NCI-H2171 (cell line): ENCODE results near the gene PML.
"Not testable (repeated sequence)": the region's sequence is repeated elsewhere in the genome, so short reads cannot be mapped to it uniquely, and the experiment has no call there.

ENCODE experiments used
- DNase-seq: peaks from one replicate; lab custom pipeline; 2025; lab: John Stamatoyannopoulos, UW

The PML gene

GRCh38 chr15:74040109-74040850, 45.8 kb downstream of the PML start:
- no peak for DNase-seq

- DNase-seq: no peak
These were observed 46.8 kb downstream of the PML start for GRCh38 chr15:74041311-74041756.

- no peak for DNase-seq
These were observed 47.4 kb downstream of the PML start for GRCh38 chr15:74041777-74042435.

- no peak for DNase-seq
These were observed 48.3 kb downstream of the PML start for GRCh38 chr15:74042603-74043424.

GRCh38 chr15:74043425-74044266, 49.1 kb downstream of the PML start:
- DNase-seq: no peak

GRCh38 chr15:74044267-74045110, 50.0 kb downstream of the PML start:
- no peak for DNase-seq

- DNase-seq: no peak
These were observed 50.7 kb downstream of the PML start for GRCh38 chr15:74045184-74045583.

GRCh38 chr15:74045636-74046274, 51.2 kb downstream of the PML start:
- no peak for DNase-seq

- no peak for DNase-seq
These were observed 51.8 kb downstream of the PML start for GRCh38 chr15:74046275-74046674.

GRCh38 chr15:74050127-74050526, 55.6 kb downstream of the PML start:
- peak; percentile 51 for DNase-seq

GRCh38 chr15:74050556-74051234, 56.2 kb downstream of the PML start:
- no peak for DNase-seq

GRCh38 chr15:74052271-74053260, 58.0 kb downstream of the PML start:
- not testable (repeated sequence) for DNase-seq

- no peak for DNase-seq
These were observed 59.0 kb downstream of the PML start for GRCh38 chr15:74053517-74053916.

GRCh38 chr15:74053941-74054529, 59.5 kb downstream of the PML start:
- DNase-seq: peak; percentile 66

- no peak for DNase-seq
These were observed 61.3 kb downstream of the PML start for GRCh38 chr15:74055804-74056203.

- not testable (repeated sequence) for DNase-seq
These were observed 61.8 kb downstream of the PML start for GRCh38 chr15:74056330-74056729.

- DNase-seq: not testable (repeated sequence)
These were observed 64.7 kb downstream of the PML start for GRCh38 chr15:74059050-74059833.
